IPS-NIHi7 (cell line): Measurements from ENCODE around the gene PLEKHG2.

ENCODE experiments used
- DNase-seq: peaks from one replicate; pipeline ENCODE4 v3.0.0; 2012; ENCODE audit warnings: mixed read lengths; ENCODE audit errors: extremely low spot score

The PLEKHG2 gene

DNA sequence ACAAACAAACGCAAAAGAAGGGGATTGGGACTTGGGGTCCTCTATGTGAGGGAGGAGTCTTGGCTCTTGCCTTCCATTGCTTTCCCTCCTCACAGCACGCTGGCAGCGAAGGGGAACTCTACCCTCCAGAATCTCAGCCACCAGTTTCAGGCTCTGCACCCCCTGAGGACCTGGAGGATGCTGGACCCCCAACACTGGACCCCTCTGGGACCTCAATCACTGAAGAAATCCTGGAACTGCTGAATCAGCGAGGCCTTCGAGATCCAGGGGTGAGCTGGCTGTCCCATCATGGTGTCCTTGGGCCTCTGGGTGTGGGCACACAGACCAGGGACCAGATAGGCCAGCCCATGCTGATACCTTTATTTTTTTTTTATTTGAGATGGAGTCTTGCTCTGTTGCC lies 9.6 kb downstream of the PLEKHG2 start:
- DNase-seq = no peak

DNA sequence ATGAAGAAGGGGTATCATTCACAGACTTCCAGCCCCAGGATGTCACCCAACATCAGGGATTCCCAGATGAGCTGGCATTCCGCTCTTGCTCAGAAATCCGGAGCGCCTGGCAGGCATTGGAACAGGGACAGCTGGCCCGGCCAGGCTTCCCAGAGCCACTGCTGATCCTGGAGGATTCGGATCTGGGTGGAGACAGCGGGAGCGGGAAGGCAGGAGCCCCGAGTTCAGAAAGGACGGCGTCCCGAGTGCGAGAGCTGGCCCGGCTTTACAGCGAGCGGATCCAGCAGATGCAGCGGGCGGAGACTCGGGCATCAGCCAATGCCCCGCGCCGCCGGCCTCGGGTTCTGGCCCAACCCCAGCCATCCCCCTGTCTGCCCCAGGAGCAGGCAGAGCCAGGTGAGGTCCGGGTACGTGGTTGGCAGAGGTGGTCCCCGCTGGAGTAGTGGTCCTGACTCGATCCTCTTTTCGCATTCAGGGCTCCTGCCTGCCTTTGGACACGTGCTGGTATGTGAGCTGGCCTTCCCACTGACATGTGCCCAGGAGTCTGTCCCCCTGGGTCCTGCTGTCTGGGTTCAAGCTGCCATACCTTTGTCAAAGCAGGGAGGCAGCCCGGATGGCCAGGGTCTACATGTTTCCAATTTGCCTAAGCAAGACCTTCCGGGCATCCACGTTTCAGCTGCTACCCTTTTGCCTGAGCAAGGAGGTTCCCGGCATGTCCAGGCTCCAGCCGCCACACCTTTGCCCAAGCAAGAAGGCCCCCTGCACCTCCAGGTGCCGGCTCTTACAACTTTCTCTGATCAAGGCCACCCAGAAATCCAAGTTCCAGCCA lies 11.0 kb downstream of the PLEKHG2 start:
- DNase-seq = no peak

DNA sequence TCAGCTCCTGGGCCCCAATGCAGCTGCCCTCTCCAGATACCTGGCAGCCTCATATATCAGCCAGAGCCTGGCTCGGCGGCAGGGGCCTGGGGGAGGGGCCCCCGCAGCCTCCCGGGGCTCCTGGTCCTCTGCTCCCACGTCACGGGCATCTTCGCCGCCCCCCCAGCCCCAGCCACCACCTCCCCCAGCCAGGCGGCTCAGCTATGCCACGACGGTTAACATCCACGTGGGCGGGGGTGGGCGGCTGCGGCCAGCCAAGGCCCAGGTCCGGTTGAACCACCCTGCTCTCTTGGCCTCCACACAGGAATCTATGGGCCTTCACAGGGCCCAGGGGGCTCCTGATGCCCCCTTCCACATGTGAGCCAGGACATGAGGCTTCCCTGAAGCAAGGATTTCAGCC lies 12.5 kb downstream of the PLEKHG2 start:
- DNase-seq = no peak

DNA sequence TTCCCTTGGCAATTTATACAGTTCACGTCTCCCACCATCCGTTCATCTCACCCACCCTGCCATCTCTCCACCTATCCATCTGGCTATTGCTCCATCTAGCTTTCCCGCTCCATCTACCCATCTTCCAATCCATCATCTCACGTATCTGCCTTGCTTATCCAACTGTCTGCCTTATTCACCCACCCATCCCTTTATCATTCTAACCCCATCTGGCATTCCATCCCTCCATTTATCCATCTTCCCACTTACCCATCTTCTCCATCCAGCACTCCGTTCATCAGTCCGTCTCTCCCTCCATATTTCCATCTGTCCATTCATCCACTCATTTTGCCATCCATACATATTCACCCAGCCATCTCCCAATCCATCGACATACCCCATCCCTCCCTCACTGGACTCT lies 13.3 kb downstream of the PLEKHG2 start:
- no peak for DNase-seq

DNA sequence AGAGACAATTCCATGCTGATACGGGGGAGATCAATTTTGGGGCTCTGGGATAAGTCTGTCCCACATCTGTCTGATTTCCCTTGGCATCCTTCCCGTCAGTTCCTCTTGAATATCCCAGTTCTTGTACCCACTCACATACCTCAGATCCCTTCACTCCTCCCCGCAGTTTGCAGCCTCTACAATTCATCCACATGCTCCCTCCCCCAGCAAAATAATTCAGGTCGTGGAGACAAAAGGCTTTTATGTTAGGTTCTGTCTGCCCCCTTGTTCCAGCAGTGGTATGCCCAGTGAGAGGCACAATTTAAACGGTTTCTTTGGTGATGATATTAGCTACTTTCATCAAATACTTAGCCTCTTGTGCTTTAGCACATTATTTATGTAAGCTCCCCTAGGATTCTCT lies 13.7 kb downstream of the PLEKHG2 start:
- no peak for DNase-seq

DNA sequence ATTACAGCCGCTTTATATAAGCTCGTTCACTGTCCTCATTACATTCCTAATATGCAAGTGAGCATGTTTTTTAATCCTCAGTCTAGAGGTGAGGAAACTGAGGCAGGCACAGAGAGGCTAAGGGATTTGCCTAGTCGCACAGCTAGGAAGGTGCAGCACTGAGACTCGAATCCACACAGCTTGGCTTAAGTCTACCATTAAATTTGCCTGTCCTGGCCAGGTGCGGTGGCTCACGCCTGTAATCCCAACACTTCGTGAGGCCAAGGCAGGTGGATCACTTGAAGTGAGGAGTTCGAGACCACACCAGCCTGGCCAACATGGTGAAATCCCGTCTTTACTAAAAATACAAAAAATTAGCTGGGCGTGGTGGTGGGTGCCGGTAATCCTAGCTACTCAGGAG lies 15.2 kb downstream of the PLEKHG2 start:
- DNase-seq = no peak

DNA sequence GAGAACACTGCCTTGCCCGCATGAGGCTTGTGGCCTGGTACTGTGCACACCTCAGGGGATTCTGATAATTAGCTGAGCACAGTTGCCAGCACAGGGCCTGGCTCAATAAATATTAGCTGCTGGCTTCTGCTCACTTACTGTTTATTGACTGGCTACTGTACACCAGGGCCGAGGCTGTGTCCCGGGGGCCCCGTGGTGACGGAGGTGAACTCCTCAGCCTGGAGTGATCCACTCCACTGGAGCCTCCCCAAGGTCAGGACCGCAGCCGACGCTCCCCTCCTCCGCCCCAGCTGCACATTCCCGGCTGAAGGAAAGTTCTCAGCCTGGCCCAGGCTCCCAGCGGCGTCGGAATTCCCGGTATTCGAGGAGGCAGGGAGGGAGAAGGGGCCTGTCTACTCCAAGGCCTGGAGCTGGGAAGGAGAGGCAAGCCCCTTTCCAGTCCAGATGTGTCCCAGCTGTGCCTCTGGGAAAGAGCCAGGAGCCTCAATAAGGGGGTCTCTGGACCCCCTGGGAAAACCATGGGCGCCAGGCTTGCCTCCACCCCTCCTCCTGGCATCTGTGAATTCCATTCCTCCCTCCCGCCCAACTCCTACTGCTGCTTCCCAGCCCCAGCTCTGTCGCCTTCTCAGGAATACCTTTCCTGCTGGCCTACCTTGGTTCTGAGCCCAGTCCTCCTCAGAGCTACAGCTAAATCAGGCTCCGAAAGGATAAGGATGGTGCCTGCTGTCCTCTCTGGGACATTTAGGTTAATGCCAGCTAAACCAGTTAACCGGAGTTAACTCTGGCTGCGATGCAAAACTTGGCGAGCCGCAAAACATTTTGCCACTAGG lies 16.0 kb downstream of the PLEKHG2 start:
- DNase-seq = peak; percentile 82

DNA sequence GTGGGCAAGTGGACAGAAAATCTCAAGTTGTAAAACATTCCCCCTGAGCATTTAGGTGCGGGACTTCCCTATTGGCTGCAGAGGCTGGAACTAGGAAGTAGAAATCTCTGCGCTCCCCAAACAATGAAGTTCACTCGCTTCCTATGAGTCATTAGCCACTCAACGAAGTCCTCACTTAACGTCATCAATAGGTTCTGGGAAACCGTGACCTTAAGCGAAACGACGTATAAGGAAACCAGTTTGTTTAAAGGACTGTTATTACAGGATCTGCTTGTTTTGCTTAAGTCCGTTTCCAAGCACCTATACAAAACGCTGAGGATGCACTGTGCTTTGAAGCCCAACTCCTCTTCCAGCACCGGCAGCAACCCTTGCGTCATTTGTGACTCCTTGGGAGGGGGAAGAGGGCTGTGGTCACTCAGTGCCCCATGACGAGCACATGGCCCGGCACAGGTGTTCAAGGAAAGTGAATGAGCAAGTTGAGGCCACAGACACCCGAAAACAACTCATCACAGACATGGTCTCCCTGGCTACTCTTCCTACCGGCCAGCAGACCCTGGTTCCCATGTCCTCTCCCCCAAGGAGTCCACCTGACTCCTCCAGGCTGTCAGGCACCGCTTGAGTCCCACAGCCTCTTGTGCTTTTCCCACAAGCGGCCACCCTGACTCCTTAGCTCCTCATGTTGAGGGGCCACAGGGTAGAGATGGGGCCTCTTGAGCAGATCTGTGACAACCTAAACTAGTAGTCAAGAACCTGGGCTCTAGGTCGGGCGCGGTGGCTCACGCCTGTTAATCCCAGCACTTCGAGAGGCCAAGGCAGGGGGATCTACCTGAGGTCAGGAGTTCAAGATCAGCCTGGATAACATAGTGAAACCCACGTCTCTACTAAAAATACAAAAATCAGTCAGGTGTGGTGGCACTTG lies 18.5 kb downstream of the PLEKHG2 start:
- no peak for DNase-seq

DNA sequence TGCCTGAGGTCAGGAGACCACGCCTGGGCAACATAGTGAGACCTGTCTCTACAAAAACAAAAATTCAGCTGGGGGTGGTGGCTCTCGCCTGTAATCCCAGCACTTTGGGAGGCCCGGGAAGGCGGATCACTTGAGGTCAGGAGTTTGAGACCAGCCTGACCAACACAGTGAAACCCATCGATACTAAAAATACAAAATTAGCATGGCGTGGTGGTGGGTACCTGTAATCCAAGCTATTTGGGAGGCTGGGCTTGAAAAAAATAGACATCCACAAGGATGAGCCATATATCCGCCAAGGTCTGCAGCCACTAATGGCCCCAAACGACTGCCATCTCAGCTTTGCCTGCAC lies 20.2 kb downstream of the PLEKHG2 start:
- no peak for DNase-seq

DNA sequence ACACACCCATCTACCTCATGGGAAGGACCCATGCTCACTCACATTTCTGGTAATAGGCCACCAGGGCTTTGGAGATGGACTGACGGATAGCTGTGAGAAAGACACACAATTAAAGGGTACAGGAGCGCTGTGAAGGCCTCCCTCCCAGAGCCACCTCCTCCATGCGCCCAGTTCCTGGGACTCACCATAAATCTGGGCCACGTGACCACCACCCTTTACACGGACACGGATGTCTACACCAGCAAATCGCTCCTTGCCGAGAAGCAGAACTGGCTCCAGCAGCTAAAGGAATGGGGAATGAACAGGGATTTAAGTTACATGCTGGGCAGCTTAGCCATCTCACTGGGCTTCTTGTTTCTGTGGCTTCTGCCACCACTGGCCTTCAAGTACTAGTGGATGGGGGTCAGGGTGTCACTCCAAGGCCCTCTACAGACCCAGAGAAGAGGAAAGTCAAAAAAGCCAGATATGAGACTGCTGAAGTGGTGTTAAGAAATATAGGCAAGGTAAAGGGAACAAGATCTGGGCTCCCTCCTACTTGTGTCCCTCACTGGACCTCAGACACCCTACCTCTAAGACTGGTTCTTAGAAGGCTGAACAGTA lies 21.1 kb downstream of the PLEKHG2 start:
- DNase-seq = no peak

DNA sequence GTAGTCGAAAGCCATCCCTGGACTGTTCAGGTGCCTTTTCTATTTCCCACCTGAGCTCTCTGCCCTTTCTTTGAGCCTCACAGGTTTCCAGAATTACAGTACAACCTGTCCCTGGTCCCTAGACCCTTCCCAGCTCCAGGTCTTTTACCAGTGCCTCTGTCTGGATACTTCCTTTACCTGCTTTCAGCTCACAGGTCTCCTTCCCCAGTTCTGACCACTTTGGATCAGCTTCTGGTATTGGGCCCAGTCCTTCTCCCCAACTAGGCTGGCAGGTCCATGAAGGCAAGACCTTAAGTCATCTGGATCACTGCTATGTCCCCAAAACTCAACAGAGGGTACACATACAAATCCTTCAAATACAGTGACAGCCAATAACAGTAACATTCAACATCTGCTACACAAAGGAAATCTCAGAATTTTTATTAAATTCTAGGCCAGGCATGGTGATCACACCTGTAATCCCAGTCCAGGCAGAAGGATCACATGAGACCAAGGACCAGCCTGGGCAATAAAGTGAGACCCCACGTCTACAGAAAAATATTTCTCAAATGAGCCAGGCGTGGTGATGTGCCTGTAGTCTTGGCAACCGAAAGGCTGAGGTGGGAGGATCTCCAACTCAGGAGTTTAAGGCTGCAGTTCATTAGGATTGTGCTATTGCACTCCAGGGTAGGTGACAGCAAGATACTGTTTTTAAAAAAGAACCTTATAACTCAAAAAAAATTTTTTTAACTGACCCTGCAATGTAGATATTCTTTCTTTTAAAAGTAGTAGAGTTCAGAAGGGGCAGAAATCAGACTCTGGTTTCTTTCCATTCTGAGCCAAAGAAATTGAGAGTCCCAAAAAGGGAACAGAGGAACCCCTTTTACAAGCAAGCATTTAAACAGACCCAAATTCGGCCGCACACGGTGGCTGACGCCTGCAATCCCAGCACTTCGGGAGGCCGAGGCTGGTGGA lies 21.9 kb downstream of the PLEKHG2 start:
- no peak for DNase-seq

DNA sequence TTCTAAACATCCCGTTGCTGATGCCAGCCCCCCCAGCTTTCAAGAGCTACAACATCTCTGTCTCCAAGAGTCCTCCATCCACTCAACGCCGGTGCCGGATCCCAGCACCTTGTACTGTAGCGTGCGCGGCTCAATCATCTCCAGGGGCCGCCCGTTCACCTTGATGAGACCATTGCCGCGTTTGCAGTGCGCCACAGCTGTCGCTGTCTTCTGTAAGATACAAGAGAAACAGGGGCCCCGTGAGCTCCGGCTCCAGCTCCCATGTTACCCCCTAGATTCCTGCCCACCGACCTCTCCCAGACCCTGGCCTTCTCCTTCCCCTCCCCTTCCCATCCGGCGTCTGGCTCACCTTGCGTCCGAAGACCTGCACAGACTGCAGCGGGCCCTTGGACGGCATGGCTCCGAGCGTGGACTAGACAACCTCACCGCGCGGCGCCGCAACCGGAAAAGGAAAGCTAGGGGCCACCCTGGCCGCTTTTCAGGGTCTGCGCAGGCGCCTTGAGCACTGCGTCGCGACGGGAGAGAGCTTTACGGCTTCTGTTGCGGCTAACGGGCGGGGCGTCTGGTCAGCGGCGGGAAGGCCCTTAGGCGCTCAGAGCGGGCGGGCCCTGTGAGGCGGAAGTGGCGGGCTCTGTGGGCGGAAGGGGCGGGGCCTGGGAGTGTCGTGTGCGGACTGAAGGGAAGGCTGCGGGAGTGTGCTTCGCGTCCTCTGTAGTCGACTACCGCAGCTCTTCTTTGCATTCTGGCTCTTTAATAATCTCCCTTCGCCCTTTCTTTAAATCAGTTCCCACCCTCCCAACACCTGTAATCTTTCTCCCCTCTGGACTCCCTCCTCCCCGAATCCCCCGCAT lies 23.3 kb downstream of the PLEKHG2 start, which contains the start of gene RPS16:
RPS16 (minus strand) TSS at position 451 of the 851 bp plus-strand sequence; CDS start at position 397, 54 bp downstream.
- DNase-seq = peak; percentile 95

DNA sequence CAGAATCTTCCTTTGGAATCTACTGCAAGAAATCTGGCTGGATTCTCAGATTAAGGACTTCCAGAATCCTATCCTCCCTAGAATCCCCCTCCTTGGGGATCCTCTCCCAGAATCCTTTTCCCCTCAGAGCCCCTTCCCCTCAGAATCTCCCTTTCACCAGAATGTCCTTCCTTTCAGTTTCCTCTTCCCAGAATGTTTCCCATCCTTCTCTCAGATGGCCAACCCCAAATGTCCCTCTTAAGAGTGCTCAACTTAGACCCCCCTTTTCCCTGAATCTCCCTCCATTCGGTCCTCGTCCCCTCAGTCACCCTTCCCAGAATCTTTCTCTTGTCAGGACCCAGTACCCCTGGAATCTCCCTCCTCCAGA lies 23.9 kb downstream of the PLEKHG2 start:
- DNase-seq = no peak

DNA sequence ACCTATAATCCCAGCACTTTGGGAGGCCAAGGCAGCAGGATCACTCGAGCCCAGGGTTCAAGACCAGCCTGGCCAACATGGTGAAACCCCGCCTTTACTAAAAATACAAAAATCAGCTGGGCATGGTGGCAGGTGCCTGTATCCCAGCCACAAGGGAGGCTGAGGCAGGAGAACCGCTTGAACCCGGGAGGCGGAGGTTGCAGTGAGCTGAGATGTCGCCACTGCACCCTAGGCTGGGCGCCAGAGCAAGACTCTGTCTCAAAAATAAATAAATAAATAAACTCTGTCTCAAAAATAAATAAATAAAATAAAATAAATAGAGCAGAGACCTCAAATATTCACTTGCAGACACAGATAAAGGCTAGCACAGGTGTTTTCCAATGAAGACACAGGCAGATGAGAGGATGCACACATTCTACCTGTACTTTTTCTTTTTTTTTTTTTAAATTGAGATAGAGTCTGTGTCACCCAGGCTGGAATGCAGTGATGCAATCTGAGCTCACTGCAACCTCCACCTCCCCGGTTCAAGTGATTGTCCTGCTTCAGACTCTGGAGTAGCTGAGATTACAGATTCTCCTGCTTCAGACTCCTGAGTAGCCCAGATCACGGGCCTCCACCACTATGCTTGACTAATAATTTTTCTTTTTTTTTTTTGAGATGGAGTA lies 25.9 kb downstream of the PLEKHG2 start:
- DNase-seq = no peak

DNA sequence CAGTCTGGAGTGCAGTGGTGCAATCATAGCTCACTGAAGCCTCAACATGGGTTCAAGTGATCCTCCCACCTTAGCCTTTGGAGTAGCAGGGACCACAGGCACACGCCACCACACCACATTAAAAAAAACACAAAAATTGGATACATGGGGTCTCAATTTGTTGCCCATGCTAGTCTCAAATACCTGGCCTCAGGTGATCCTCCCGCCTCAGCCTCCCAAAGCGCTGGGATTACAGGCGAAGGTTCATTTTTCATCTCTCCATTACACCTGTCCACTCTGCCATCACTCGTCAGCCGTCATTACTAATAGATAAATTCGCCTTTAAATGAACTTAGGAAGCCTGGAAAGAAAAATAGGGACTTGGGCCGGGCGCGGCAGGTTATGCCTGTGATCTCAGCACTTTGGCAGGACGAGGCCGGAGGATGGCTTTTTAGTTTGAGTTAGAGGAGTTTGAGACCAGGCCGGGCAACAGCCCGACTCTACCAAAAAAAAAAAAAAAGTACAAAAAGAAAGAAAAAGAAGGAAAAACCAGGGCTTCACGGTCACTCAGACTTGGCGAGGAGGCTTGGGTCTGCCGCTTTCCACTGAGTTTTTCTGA lies 32.2 kb downstream of the PLEKHG2 start:
- no peak for DNase-seq

DNA sequence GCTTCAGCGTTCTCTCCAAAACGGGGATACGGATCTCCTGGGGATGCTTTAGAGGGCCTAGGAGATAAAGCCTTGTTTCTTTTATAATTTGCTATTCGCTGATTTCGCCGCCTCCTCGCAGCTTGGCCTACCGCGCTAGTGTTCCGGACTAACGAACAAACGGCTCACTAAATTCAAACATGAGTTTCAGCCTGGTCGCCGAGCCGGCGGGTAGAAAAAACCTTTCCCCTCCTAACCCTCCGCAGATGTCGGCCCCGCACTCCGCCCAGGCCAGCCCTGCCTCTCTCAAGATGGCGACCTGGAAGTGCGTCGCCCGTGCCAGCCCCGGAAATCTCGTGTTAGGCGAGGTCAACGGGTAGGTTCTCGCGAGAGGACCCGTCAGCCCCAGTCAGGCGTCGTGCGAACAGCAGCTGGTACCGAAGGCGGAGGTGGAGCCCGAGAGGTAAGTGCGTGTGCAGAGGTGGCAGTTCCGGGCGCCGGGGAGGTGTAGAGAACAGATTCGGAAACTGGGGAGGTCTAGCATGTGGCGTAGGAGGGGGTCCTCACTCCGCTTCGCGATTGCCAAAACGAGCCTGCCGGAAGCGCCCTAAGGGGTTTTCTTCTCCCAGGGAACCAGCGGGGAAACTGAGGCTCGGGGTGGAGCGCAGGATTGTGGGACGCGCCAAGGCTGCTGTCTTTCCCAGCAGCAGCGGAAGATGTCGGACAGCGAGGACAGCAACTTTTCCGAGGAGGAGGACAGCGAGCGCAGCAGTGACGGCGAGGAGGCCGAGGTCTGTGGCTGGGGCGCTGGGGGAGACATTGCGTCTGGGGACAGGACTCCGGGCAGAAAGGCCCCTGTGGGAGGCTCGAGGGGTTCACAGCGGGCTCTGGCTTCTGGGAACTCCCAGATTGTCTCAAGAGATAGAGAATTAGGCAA lies 33.0 kb downstream of the PLEKHG2 start, which contains the start of gene SUPT5H:
SUPT5H (plus strand) TSS at position 387 of the 916 bp plus-strand sequence; CDS start at position 696, 309 bp downstream.
- peak; percentile 99 for DNase-seq

DNA sequence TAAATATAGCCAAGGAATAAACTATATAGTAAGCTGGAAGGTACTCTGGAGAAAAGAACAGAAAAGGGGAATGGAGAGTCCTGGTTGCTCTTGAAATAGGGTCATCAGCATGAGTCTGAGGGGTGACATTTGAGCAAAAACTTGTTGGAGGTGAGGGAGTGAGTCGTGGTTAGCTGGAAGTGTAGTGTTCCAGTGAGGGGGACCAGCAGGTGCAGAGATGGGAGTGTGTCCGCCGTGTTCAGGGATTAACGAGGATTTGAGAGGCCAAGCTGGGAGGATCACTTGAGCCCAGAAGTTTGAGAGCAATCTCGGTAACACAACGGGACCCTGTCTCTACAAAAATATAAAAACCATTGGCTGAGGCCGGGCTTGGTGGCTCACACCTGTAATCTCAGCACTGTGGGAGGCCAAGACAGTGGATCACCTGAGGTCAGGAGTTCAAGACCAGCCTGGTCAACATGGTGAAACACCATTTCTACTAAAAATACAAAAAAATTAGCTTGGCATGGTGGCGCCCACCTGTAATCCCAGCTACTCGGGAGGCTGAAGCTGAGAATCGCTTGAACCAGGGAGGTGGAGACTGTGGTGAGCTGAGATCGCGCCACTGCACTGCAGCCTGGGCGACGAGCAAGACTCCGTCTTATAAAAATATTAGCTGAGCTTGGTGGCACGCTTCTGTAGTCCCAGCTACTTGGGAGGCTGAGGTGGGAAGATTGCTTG lies 34.1 kb downstream of the PLEKHG2 start:
- no peak for DNase-seq
